ENCODE measurements around the gene TMEM254. TPM values are rescaled to one million over a fixed set of nuclear protein-coding genes. Genes with fewer than 3 reads are reported as not detected.
"Not testable (repeated sequence)": the region's sequence is repeated elsewhere in the genome, so short reads cannot be mapped to it uniquely, and the experiment has no call there.

TMEM254 gene
- total RNA-seq, 1 donor from 2014 or later = 34.8 TPM

DNA sequence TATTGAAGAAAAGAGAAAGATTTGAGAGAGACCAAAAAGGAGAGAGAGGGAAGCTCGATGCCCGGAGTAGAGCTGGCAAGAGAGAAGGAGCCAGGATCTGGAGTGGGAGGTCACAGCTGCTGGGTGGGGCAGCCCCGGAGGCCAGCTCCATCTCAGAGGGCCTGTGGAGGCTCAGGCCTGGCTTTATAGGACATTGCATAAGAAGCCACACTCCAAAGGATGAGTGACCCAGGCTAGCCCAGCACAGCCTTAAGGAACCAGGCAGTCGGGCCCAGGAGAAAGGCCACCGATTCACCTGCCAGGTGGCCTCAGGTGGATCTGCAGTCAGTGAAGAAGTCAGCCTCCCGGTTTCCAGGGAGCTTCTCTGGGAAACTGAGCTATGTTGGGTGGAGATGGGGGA, 54.7 kb downstream of the TMEM254 start:
- peaks cover 3% of the 10 kb centered on the region for H3K4me1 Mint-ChIP-seq (ENCODE audit: low read depth)
- TF ChIP-seq, protein P1, sequence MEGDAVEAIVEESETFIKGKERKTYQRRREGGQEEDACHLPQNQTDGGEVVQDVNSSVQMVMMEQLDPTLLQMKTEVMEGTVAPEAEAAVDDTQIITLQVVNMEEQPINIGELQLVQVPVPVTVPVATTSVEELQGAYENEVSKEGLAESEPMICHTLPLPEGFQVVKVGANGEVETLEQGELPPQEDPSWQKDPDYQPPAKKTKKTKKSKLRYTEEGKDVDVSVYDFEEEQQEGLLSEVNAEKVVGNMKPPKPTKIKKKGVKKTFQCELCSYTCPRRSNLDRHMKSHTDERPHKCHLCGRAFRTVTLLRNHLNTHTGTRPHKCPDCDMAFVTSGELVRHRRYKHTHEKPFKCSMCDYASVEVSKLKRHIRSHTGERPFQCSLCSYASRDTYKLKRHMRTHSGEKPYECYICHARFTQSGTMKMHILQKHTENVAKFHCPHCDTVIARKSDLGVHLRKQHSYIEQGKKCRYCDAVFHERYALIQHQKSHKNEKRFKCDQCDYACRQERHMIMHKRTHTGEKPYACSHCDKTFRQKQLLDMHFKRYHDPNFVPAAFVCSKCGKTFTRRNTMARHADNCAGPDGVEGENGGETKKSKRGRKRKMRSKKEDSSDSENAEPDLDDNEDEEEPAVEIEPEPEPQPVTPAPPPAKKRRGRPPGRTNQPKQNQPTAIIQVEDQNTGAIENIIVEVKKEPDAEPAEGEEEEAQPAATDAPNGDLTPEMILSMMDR (IDR thresholded peaks at IDR 0.05; ENCODE audit: unreplicated experiment) = no peak
- H3K9me3 Mint-ChIP-seq (ENCODE audit: low read depth) = no peaks in the 10 kb centered on the region
- no peak for DNase-seq (ENCODE audit: low spot score, unreplicated experiment)
- peaks cover 32% of the 10 kb centered on the region for H3K27me3 Mint-ChIP-seq
- H3K27ac Mint-ChIP-seq = no peak overlapping the region
- H3K36me3 Mint-ChIP-seq (ENCODE audit: insufficient read depth) = no peaks in the 10 kb centered on the region
- H3K4me3 Mint-ChIP-seq (ENCODE audit: low read depth) = peak overlapping the region; percentile 70

DNA sequence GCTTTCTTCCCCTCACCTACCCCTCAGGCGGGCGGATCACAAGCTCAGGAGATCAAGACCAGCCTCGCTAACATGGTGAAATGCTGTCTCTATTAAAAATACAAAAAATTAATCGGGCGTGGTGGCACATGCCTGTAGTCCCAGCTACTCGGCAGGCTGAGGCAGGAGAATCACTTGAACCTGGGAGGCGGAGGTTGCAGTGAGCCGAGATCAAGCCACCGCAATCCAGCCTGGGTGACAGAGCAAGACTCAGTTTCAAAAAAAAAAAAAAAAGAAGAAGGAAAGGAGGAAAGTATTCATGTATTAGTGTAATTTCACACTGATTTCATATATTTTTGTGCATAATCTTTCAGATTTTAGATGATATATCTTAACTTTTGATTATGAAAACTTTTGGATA, 55.2 kb downstream of the TMEM254 start:
- H3K36me3 Mint-ChIP-seq (ENCODE audit: insufficient read depth); H3K4me3 Mint-ChIP-seq (ENCODE audit: low read depth); H3K9me3 Mint-ChIP-seq (ENCODE audit: low read depth); DNase-seq (ENCODE audit: low spot score, unreplicated experiment); H3K4me1 Mint-ChIP-seq (ENCODE audit: low read depth); H3K27ac Mint-ChIP-seq: not testable (repeated sequence)
- peaks cover 32% of the 10 kb centered on the region for H3K27me3 Mint-ChIP-seq

DNA sequence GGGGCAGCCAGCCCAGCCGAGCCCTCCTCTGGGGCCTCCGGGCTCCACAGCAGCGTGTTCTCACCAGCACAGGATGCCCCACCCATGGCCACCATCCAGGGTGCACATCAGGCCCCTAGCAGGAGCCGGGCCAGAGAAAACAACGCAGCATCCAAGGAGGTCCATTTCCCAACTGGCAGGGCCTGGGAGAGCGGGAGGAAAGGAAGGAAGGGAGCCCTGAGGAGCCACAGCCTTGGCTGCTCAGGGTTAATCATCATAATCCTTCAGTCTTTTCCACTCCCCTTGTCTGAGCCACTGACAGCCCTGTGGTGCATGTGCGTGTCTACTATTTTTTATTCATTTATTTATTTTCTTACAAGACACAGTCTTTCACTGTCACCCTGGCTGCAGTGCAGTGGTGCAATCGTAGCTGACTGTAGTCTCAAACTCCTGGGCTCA, 57.7 kb downstream of the TMEM254 start:
- Mint-ChIP-seq H3K27ac (no peak overlapping the region), H3K27me3 (peaks cover 29% of the 10 kb centered on the region), H3K36me3 (ENCODE audit: insufficient read depth) (no peaks in the 10 kb centered on the region), H3K4me1 (ENCODE audit: low read depth) (peaks cover 3% of the 10 kb centered on the region), H3K4me3 (ENCODE audit: low read depth) (no peak overlapping the region), H3K9me3 (ENCODE audit: low read depth) (no peaks in the 10 kb centered on the region)
- no peak for DNase-seq (ENCODE audit: low spot score, unreplicated experiment)
- TF ChIP-seq, protein P1 (IDR thresholded peaks at IDR 0.05; ENCODE audit: unreplicated experiment) = no peak

DNA sequence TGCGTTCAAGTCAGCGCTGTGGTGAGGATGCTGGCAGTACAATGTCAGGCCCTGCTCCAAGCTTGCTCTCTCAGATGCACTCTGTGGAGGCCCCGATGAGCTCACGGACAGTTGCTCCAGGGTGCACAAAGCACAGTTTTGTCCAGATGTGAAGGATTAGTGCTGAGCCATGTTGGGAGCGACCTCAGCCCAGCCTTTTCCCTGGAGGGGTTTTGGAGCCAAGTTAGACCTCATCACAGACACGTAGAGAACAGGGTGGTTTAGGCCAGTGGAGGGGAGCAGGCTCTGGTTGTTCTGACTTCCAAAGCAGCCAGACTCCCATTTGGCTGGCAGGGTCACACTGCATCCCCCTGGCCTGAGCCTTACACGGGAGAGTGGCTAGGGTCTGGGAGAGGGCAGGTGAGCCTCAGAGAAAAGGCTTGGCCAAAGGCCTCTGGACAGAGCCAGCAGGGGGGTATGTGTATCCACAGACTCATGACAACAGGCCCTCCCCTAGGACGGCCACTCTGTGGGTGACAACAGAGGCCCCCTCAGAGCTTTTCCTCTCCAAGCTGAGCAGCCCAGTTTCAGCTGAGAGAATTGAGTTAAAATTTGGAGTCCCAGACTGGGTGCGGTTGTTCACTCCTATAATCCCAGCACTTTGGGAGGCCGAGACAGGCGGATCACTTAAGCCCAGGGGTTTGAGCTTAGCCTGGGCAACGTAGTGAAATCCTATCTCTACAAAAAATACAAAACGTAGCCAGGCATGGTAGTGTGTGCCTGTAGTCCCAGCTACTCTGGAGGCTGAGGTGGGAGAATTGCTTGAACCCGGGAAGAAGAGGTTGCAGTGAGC, 58.8 kb downstream of the TMEM254 start:
- H3K4me1 Mint-ChIP-seq (ENCODE audit: low read depth) = peaks cover 3% of the 10 kb centered on the region
- H3K9me3 Mint-ChIP-seq (ENCODE audit: low read depth) = no peaks in the 10 kb centered on the region
- peaks cover 23% of the 10 kb centered on the region for H3K27me3 Mint-ChIP-seq
- TF ChIP-seq, protein P1 (IDR thresholded peaks at IDR 0.05; ENCODE audit: unreplicated experiment) = no peak
- no peak for DNase-seq (ENCODE audit: low spot score, unreplicated experiment)
- no peak overlapping the region for H3K4me3 Mint-ChIP-seq (ENCODE audit: low read depth)
- H3K36me3 Mint-ChIP-seq (ENCODE audit: insufficient read depth) = no peaks in the 10 kb centered on the region
- H3K27ac Mint-ChIP-seq = no peak overlapping the region

DNA sequence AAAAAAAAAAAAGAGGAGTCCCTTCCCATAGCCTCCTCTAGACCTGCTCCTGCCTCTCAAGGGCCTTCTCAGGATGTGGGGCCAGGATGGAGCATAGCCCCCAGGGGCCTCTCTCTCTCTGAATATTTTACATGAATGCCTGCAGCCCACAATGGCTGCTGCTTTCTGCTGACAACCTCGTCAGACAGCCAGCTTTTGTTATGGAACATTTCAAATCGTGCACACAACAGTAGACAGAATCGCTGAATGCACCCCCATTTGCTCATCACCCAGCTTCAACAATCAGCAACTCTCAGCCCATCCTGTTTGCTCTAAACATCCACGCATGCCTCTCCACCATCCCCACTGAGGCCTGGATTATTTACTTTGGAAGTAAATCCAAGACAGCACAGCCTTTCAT, 59.5 kb downstream of the TMEM254 start:
- H3K27ac Mint-ChIP-seq = no peak overlapping the region
- H3K4me3 Mint-ChIP-seq (ENCODE audit: low read depth) = no peak overlapping the region

More for the DNA sequence above, 59.5 kb downstream of the TMEM254 start:
- Mint-ChIP-seq H3K27me3 (peaks cover 19% of the 10 kb centered on the region), H3K4me1 (ENCODE audit: low read depth) (peaks cover 2% of the 10 kb centered on the region), H3K9me3 (ENCODE audit: low read depth) (no peaks in the 10 kb centered on the region), H3K36me3 (ENCODE audit: insufficient read depth) (no peaks in the 10 kb centered on the region)
- TF ChIP-seq, protein P1 (IDR thresholded peaks at IDR 0.05; ENCODE audit: unreplicated experiment) = no peak
- no peak for DNase-seq (ENCODE audit: low spot score, unreplicated experiment)
